Activated T-helper 17 cell treated with anti-CD3 and anti-CD28 coated beads, Interleukin-2, amount 50 U/mL, for 72 hours (primary cell): Measurements from ENCODE around the gene DNAH10. TPM values are rescaled to one million over a fixed set of nuclear protein-coding genes. Genes with fewer than 3 reads are reported as not detected.

ENCODE experiments used
- ATAC-seq: fragments of 150-1000 bp; cut with Tn5 transposase; replicated peaks from 2 replicates; pipeline ENCODE4 v1.10.0; 2021; ENCODE audit warnings: mild to moderate bottlenecking, moderate library complexity
- H3K27ac Mint-ChIP-seq: one replicate; pipeline ENCODE4 v1.8.0; 2022; ENCODE audit warnings: mixed read lengths
- H3K27me3 Mint-ChIP-seq: one replicate; pipeline ENCODE4 v1.8.0; 2022; ENCODE audit warnings: mixed read lengths
- H3K36me3 Mint-ChIP-seq: one replicate; pipeline ENCODE4 v1.8.0; 2022; ENCODE audit warnings: low read depth, mild to moderate bottlenecking, mixed read lengths
- H3K4me1 Mint-ChIP-seq: one replicate; pipeline ENCODE4 v1.8.0; 2022; ENCODE audit warnings: mixed read lengths
- H3K4me3 Mint-ChIP-seq: one replicate; pipeline ENCODE4 v1.8.0; 2022; ENCODE audit warnings: mild to moderate bottlenecking, mixed read lengths
- H3K9me3 Mint-ChIP-seq: one replicate; pipeline ENCODE4 v1.8.0; 2022; ENCODE audit warnings: mixed read lengths
- total RNA-seq, 2 donors: library from RNA; stranded (reverse); gene quantifications; one replicate each; pipeline ENCODE4 v1.2.3, GENCODE V29; 2022

The DNAH10 gene
- total RNA-seq, 2 donors from 2014 or later, result 0.26 to 0.30 TPM

DNA sequence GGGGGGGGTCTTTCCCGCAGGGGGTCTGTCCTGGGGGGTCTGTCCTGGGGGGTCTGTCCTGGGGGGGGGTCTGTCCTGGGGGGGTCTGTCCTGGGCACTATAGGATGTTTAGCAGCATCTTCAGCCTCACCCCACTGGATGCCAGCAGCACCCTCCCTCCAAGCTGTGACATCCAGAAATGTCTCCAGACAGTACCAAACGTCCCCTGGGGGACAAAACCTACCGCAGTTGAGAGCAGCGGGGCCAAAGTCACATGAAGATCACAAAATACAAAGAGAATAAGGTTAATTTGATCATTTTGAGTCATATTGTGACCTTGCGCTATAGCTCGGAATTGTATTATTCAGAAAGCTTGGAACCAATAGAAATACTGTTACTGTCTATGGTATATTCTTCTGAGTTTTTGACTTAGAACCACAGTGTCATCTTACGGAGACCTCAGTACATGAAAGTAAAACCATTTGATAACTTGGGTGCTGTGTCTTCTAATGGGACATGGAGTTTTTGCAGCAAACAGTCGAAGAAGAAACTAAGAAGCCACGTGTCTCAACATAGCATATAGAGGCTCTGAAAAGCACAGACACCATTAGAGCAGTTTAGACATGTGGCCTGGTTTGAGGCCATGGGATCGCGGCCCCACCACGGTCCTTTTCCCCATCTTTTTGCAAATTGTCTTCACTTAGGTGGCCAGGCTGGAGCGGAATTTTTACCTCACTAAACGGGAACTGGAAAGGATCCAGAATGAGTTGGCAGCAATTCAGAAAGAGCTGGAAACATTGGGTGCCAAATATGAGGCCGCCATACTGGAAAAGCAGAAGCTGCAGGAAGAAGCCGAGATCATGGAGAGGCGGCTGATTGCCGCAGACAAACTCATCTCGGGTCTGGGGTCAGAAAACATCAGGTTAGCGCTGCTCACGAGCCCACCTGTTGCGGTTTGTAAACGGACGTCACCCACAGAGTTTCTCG lies 150.6 kb downstream of the DNAH10 start:
- H3K9me3 Mint-ChIP-seq, result no peaks in the 10 kb centered on the region
- H3K36me3 Mint-ChIP-seq, result no peaks in the 10 kb centered on the region
- H3K27me3 Mint-ChIP-seq, result no peaks in the 10 kb centered on the region
- ATAC-seq, result no peak
- H3K4me1 Mint-ChIP-seq, result peaks cover 7% of the 10 kb centered on the region
- no peak overlapping the region for H3K27ac Mint-ChIP-seq
- no peak overlapping the region for H3K4me3 Mint-ChIP-seq

GRCh38 chr12:123914726-123915333 lies 152.7 kb downstream of the DNAH10 start:
- ATAC-seq, result no peak
- Mint-ChIP-seq H3K27me3 (no peaks in the 10 kb centered on the region), H3K36me3 (no peaks in the 10 kb centered on the region), H3K4me3 (no peak overlapping the region), H3K9me3 (no peaks in the 10 kb centered on the region), H3K4me1 (peaks cover 7% of the 10 kb centered on the region), H3K27ac (no peak overlapping the region)

DNA sequence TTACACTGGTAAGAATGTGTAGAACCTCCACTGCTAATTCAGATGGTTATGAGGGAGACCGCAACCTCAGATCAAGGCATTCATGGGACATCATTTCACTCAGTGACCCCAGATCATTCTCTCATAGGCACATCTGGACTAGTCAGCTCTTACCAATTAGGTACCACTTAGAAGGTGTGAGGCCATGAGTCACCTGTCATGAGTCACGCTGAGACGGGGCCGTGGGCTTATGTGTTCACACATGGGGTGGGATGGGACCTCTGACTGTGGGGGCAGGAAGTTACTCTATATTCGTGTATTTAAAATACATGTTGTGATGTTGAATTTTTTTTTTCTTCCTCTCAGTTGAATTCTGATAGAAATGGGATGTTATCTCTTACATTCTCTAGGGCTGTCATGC lies 154.6 kb downstream of the DNAH10 start:
- ATAC-seq, result peak; percentile 100
- Mint-ChIP-seq H3K27ac (peak overlapping the region; percentile 88), H3K27me3 (no peaks in the 10 kb centered on the region), H3K4me3 (no peak overlapping the region), H3K9me3 (no peaks in the 10 kb centered on the region), H3K36me3 (no peaks in the 10 kb centered on the region), H3K4me1 (peaks cover 7% of the 10 kb centered on the region)

GRCh38 chr12:123917337-123917850 lies 155.3 kb downstream of the DNAH10 start:
- Mint-ChIP-seq H3K36me3 (no peaks in the 10 kb centered on the region), H3K4me1 (peaks cover 7% of the 10 kb centered on the region), H3K27me3 (no peaks in the 10 kb centered on the region), H3K4me3 (no peak overlapping the region), H3K9me3 (no peaks in the 10 kb centered on the region), H3K27ac (peak overlapping the region; percentile 88)
- ATAC-seq, result no peak

DNA sequence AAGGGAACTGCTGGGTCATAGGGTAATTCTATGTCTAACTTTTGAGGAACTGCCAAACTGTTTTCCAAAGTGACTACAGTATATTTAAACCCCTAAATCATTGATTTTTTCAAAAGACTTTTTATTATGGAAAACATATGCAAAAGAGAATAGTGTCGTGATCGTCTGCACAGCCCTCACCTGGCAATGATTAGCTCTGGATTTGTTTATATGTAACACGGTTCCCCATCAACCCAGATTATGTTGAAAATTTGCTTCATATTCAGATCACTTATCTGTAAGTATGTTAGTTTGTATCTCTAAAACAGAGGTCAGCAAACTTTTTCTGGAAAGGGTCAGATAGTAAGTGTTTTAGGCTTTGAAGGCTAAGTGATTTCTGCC lies 157.9 kb downstream of the DNAH10 start:
- no peak overlapping the region for H3K27ac Mint-ChIP-seq
- H3K9me3 Mint-ChIP-seq, result no peaks in the 10 kb centered on the region
- H3K36me3 Mint-ChIP-seq, result no peaks in the 10 kb centered on the region
- no peak for ATAC-seq
- peaks cover 11% of the 10 kb centered on the region for H3K4me1 Mint-ChIP-seq
- H3K27me3 Mint-ChIP-seq, result peaks cover 3% of the 10 kb centered on the region
- no peak overlapping the region for H3K4me3 Mint-ChIP-seq

DNA sequence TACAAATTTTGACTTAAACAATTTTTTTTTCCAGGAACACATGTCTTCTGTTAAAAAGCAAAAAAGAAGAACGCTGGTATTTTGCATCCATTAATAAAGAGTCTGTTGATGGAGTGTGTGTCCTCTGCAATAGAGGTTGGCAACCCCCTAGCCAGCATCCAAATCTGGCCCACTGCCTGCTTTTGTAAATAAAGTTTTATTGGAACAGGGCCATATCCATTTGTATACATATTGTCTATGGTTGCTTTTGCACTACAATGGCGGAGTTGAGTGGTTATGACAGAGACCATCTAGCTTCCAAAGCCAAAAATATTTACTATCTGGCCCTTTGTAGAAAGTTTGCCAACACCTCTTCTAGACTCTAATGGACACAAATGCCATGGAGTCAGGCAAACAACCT lies 160.9 kb downstream of the DNAH10 start:
- Mint-ChIP-seq H3K4me1 (peaks cover 4% of the 10 kb centered on the region), H3K36me3 (no peaks in the 10 kb centered on the region)

DNA sequence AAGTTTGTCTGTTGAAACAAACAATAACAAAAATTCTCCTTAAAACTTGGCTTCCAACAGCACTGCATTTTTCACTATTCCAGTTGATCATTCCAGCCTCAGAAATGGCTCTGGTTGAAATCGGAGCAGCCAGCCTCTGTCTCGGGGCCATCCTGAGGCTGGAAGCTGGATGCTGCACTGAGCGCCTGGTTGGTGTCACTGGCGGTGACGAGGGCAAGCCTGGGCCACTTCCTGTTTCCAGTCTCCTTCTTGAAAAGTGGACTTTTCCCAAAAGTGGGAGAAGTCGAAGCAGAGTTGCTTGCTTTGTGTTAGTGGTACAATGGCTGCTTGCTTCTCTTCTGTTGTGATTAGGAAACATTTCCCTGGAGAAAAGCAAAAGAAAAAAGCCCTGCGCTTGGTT lies 161.8 kb downstream of the DNAH10 start:
- H3K4me3 Mint-ChIP-seq, result no peak overlapping the region

More for the DNA sequence above, 160.9 kb downstream of the DNAH10 start:
- H3K27ac Mint-ChIP-seq, result no peak overlapping the region
- H3K9me3 Mint-ChIP-seq, result no peaks in the 10 kb centered on the region
- ATAC-seq, result no peak
- H3K4me3 Mint-ChIP-seq, result no peak overlapping the region
- peaks cover 3% of the 10 kb centered on the region for H3K27me3 Mint-ChIP-seq

GRCh38 chr12:123924539-123924938 lies 162.4 kb downstream of the DNAH10 start:
- H3K9me3 Mint-ChIP-seq, result no peaks in the 10 kb centered on the region
- H3K4me3 Mint-ChIP-seq, result no peak overlapping the region
- peaks cover 4% of the 10 kb centered on the region for H3K4me1 Mint-ChIP-seq
- ATAC-seq, result no peak
- no peaks in the 10 kb centered on the region for H3K36me3 Mint-ChIP-seq
- no peak overlapping the region for H3K27ac Mint-ChIP-seq
- peaks cover 3% of the 10 kb centered on the region for H3K27me3 Mint-ChIP-seq

More for the DNA sequence above, 161.8 kb downstream of the DNAH10 start:
- ATAC-seq, result no peak
- Mint-ChIP-seq H3K27me3 (peaks cover 3% of the 10 kb centered on the region), H3K36me3 (no peaks in the 10 kb centered on the region), H3K27ac (no peak overlapping the region), H3K4me1 (peaks cover 4% of the 10 kb centered on the region), H3K9me3 (no peaks in the 10 kb centered on the region)

DNA sequence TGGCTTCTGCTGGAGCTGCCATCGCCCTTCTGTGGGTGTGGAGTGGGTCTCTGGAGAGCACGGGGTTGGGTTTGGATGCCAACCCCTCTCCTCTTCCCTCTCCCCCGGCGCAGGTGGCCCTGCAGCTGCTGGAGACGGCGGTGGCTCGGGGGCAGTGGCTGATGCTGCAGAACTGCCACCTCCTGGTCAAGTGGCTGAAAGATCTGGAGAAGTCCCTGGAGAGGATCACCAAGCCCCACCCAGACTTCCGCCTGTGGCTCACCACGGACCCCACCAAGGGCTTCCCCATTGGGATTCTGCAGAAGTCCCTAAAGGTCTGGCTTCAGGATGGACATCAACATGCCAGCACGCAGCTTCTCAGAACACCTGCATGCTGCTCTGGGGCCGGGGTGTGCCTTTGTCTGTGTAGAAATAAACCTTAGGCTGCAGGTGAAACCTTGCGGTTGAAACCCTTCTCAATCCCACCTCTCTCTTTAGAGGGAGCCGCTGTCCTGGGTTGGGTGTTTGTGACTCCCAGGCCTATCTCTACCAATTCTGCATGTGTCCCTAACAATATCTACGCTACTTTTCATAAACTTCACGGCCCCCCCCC lies 166.3 kb downstream of the DNAH10 start:
- no peak overlapping the region for H3K27ac Mint-ChIP-seq
- ATAC-seq, result no peak
- peaks cover 18% of the 10 kb centered on the region for H3K4me1 Mint-ChIP-seq

DNA sequence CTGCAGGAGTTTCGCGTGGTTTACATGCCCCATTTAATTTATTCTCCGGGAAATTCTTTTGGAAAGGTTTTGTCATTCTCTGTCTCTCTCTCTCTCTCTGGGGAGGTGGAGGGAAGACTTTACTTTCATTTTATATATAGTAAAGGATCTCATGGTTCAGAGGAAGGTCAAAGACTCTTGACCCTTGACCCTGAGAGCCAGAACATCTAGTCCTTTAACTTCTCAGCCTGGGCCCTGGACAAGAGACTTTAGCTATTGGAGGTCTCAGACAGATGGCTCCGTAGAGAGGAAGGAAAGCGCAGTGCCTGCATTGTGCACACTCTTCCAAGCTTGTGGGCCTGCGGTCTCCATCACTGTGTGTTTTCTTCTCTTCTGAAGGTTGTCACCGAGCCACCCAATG lies 166.8 kb downstream of the DNAH10 start:
- no peak for ATAC-seq
- no peaks in the 10 kb centered on the region for H3K36me3 Mint-ChIP-seq
- no peaks in the 10 kb centered on the region for H3K9me3 Mint-ChIP-seq
- H3K4me1 Mint-ChIP-seq, result peaks cover 18% of the 10 kb centered on the region
- peaks cover 8% of the 10 kb centered on the region for H3K27me3 Mint-ChIP-seq
- H3K27ac Mint-ChIP-seq, result no peak overlapping the region
- no peak overlapping the region for H3K4me3 Mint-ChIP-seq

More for the DNA sequence above, 166.3 kb downstream of the DNAH10 start:
- Mint-ChIP-seq H3K9me3 (no peaks in the 10 kb centered on the region), H3K27me3 (peaks cover 8% of the 10 kb centered on the region), H3K36me3 (no peaks in the 10 kb centered on the region), H3K4me3 (no peak overlapping the region)

- Mint-ChIP-seq H3K27ac (no peak overlapping the region), H3K4me3 (no peak overlapping the region), H3K9me3 (no peaks in the 10 kb centered on the region), H3K36me3 (no peaks in the 10 kb centered on the region), H3K4me1 (peaks cover 14% of the 10 kb centered on the region), H3K27me3 (peaks cover 5% of the 10 kb centered on the region)
- ATAC-seq, result no peak
Measured at GRCh38 chr12:123929946-123930583, 168.0 kb downstream of the DNAH10 start.

DNA sequence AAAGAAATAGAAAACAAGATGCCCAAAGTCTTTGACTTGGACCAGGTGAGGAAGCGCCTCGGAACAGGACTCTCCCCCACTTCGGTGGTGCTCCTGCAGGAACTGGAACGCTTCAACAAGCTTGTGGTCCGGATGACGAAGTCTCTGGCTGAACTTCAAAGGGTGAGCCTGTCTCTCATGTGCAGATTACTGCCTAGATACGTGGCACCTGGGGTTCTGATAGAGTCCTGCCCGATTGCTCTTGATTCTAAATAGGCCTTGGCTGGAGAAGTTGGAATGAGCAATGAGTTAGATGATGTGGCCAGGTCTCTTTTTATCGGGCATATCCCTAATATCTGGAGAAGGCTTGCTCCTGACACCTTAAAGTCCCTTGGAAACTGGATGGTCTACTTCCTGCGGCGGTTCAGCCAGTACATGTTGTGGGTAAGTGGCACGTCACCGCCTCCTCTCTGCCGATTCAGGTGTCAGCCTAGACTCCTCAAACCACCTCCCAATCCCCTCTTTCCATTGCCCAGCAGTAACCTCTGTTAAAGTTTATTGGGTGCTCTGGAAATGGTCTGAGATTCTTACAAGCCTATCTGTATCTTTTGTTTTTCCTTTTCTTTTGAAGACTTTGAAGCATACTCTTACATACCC lies 169.7 kb downstream of the DNAH10 start:
- Mint-ChIP-seq H3K4me1 (peaks cover 14% of the 10 kb centered on the region), H3K27ac (peak overlapping the region; percentile 76), H3K9me3 (no peaks in the 10 kb centered on the region), H3K27me3 (peaks cover 5% of the 10 kb centered on the region), H3K4me3 (peak overlapping the region; percentile 56), H3K36me3 (peaks cover 7% of the 10 kb centered on the region)
- peak; percentile 88 for ATAC-seq

- no peaks in the 10 kb centered on the region for H3K9me3 Mint-ChIP-seq
- H3K36me3 Mint-ChIP-seq, result peaks cover 14% of the 10 kb centered on the region
- no peak for ATAC-seq
- peaks cover 5% of the 10 kb centered on the region for H3K27me3 Mint-ChIP-seq
- H3K27ac Mint-ChIP-seq, result no peak overlapping the region
- H3K4me3 Mint-ChIP-seq, result no peak overlapping the region
- peaks cover 24% of the 10 kb centered on the region for H3K4me1 Mint-ChIP-seq
Measured at GRCh38 chr12:123933214-123933613, 171.1 kb downstream of the DNAH10 start.
